ENCODE measurements around the gene POLR2E. TPM values are rescaled to one million over a fixed set of nuclear protein-coding genes. Genes with fewer than 3 reads are reported as not detected.

Gene POLR2E
- total and polyA plus RNA-seq, 8 donors, result 40.0 to 69.4 (median 61.3) TPM

DNA sequence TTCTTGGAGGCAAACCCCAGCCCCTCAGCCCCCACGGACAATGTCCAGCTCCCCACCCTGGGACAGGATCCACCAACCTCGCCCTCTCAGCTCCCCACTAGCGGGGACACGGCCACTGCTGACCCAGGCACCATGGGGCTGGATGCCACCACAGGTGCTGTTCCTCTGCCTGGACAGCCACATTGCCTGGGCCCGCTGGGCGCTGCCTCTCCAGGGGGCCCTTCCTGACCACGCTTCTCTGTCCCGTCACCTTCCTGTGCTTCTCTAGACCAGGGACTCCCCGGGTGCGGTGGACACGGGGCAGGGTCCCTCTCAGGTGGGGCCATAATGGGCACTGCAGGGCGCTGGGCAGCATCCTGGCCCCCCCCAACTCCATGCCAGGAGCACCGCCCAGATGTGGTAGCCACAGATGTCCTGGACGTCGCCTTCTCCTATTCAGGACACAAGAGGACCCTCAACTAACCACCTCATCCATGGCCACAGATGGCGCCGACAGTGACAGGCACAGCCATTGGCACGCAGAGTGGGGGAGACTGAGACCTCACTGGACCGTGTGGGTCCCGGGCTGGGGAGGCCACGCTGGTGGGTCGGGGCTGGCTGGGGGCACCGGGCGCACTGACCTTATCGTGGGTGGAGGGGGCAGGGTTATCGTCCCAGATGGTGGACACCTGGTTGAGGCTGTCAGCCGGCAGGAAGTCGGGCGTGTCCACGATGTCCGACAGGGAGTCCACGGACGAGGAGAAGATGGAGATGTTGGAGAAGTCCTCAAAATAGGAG is 32.0 kb upstream of the POLR2E start:
- intact Hi-C loops (cut with DNase I), result no loop called here
- peaks cover 7 to 38% (median 18%) of the 10 kb centered on the region in 3 donors for H3K36me3 ChIP-seq
- H3K27ac ChIP-seq, result no peak overlapping the region
- TF ChIP-seq, protein P1, sequence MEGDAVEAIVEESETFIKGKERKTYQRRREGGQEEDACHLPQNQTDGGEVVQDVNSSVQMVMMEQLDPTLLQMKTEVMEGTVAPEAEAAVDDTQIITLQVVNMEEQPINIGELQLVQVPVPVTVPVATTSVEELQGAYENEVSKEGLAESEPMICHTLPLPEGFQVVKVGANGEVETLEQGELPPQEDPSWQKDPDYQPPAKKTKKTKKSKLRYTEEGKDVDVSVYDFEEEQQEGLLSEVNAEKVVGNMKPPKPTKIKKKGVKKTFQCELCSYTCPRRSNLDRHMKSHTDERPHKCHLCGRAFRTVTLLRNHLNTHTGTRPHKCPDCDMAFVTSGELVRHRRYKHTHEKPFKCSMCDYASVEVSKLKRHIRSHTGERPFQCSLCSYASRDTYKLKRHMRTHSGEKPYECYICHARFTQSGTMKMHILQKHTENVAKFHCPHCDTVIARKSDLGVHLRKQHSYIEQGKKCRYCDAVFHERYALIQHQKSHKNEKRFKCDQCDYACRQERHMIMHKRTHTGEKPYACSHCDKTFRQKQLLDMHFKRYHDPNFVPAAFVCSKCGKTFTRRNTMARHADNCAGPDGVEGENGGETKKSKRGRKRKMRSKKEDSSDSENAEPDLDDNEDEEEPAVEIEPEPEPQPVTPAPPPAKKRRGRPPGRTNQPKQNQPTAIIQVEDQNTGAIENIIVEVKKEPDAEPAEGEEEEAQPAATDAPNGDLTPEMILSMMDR (IDR thresholded peaks at IDR 0.05), result no peak
- H3K9me3 ChIP-seq, result no peaks in the 10 kb centered on the region
- ATAC-seq, result no peak
- no peaks in the 10 kb centered on the region for H3K4me1 ChIP-seq
- H3K27me3 ChIP-seq, result no peaks in the 10 kb centered on the region
- peak in 2 of 6 donors; percentile 27 to 74 for DNase-seq
- no peak overlapping the region for H3K4me3 ChIP-seq
- FAIRE-seq, result no peak
- 94 to 96% methylated on average over 33 of the region's 33 CpGs for WGBS, 2 donors

DNA sequence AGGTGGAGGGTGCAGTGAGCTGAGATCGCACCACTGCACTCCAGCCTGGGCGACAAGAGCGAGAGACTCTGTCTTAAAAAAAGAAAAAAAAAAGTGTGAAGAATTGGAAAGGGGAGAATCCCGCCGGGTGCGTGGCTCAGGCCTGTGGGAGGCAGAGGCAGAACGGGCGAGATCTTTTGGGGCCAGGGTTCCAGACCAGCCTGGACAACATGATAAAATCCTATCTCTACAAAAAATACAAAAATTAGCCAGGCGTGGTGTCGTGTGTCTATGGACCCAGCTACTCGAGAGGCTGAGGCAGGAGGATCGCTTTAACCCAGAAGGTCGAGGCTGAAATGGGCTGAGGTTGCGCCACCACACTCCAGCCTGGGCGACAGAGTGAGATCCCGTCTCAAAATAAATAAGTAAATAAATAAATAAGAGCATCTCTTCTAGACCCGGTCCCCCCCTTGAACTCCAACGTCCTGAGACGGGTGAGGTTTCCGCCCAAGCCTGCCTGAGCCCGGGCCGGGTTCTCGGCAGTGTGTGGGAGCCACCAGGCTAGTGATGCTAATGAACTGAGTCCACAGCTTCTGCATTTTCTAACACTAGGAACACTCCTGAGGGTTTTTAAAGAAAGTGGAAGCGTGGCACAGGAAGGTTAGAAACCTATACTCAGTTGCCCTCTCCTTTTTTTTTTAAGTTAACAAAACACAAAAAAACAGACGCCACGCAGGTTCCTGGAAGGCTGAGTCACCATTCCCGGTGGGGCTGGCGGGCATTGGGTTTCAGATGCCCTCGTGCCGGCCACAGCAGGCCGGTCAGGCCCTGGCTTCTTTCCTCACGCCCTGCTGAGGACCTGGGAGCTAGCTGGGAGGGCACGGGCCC is 30.7 kb upstream of the POLR2E start:
- peaks cover 9 to 50% (median 18%) of the 10 kb centered on the region in 3 donors for H3K36me3 ChIP-seq
- no peak for DNase-seq
- no peak for FAIRE-seq

DNA sequence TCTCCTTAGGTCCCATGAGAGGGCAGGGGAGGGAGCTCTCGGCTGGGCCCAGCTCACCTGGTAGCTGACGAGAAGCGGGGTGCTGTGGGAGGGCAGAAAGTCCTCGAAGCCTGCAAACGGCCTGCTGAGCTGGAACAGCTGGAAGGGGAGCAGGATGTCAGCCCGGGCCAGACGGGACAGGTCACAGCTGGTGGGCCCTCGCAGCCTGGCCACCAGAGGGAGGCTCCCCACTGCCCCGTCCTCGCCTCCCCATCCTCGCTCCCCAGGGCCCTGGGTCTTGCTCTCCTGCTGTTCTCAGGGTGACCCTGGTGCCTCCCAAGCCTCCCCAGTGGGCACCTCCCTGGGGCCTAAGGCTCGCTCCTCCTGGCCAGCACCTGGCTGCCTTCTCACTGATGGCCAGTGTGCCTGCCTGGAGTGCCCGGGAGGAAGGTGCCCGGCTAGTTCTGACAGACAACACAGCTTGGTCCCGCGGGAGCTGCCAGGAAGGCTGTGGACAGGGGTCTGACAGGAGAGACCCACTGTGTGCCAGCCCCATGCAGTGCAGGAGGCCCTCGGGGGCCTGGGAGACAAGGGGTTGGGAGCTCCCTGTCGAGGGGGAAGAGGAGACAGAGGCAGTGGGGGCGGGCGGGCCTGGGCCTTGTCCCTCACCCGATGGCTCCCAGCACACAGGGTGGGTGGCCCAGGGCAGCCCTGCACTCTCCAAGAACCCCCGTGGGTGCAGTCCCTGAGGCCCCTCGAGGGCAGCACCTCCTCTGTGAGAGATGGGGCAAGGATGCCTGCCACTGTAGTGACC is 28.9 kb upstream of the POLR2E start:
- TF ChIP-seq, protein P1 (IDR thresholded peaks at IDR 0.05), result no peak
- no peaks in the 10 kb centered on the region for H3K9me3 ChIP-seq
- intact Hi-C loops (cut with DNase I), result no loop called here
- FAIRE-seq (no peak), ATAC-seq (no peak), DNase-seq (peak in 1 of 6 donors; percentile 72)
- 91% methylated on average over 22 to 23 of the region's 23 CpGs for WGBS, 2 donors
- no peak overlapping the region for H3K27ac ChIP-seq
- H3K4me3 ChIP-seq, result no peak overlapping the region
- no peaks in the 10 kb centered on the region for H3K4me1 ChIP-seq
- peaks cover 12 to 63% (median 32%) of the 10 kb centered on the region in 3 donors for H3K36me3 ChIP-seq
- no peaks in the 10 kb centered on the region for H3K27me3 ChIP-seq

More for the DNA sequence above, 30.7 kb upstream of the POLR2E start:
- Histone ChIP-seq H3K4me3 (no peak overlapping the region), H3K27ac (no peak overlapping the region), H3K27me3 (no peaks in the 10 kb centered on the region), H3K9me3 (no peaks in the 10 kb centered on the region), H3K4me1 (no peaks in the 10 kb centered on the region)
- intact Hi-C loops (cut with DNase I), result no loop called here
- 91 to 92% methylated on average over 33 of the region's 33 CpGs for WGBS, 2 donors
- TF ChIP-seq, protein P1 (IDR thresholded peaks at IDR 0.05), result no peak
- ATAC-seq, result no peak

DNA sequence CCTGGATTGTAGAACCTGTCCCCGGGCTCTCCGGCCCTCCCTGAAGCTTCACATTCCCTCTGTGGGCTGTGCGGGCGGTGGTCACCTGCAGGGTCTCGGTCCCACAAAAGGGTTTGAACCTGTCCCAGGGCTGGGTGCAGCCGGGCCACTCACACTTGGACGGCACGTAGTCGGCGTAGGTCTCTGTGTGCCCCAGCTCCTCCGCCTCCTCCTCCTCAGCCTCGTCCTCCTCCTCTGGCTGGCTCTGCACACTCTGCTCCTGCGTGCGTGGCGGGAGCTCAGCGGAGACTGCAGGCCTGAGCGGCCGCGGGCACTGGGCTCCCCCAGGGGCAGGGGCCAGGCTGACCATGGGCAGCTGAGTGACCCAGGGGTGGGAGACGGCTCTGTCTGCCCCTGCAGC is 28.2 kb upstream of the POLR2E start:
- intact Hi-C loops (cut with DNase I), result no loop called here

More for the DNA sequence above, 28.2 kb upstream of the POLR2E start:
- Histone ChIP-seq H3K27ac (no peak overlapping the region), H3K9me3 (no peaks in the 10 kb centered on the region), H3K36me3 (peaks cover 12 to 70% (median 35%) of the 10 kb centered on the region in 3 donors), H3K4me3 (no peak overlapping the region), H3K27me3 (no peaks in the 10 kb centered on the region), H3K4me1 (no peaks in the 10 kb centered on the region)
- TF ChIP-seq, protein P1 (IDR thresholded peaks at IDR 0.05), result no peak
- ATAC-seq (no peak), FAIRE-seq (no peak), DNase-seq (peak in 1 of 6 donors; percentile 62)
- WGBS, 2 donors, result 96 to 97% methylated on average over 18 to 20 of the region's 20 CpGs
